Ishikawa (cell line): ENCODE measurements around the gene CHCHD6.

Source experiments
- CEBPB ChIP-seq: IDR thresholded peaks from 2 replicates; pipeline ENCODE4 v1.6.1; 2012
- CREB1 ChIP-seq: IDR thresholded peaks from 2 replicates; pipeline ENCODE4 v1.6.1; 2012; ENCODE audit warnings: low read depth
- EGR1 ChIP-seq: IDR thresholded peaks from 2 replicates; pipeline ENCODE4 v1.6.1; 2012
- EP300 ChIP-seq: IDR thresholded peaks from 2 replicates; pipeline ENCODE4 v1.6.1; 2012; ENCODE audit warnings: borderline replicate concordance
- FOXM1 ChIP-seq: IDR thresholded peaks from 2 replicates; pipeline ENCODE4 v1.6.1; 2012; ENCODE audit warnings: low read depth, borderline replicate concordance
- MAX ChIP-seq: IDR thresholded peaks from 2 replicates; pipeline ENCODE4 v1.6.1; 2012
- NFIC ChIP-seq: IDR thresholded peaks from 2 replicates; pipeline ENCODE4 v1.6.1; 2012
- RAD21 ChIP-seq: IDR thresholded peaks from 2 replicates; pipeline ENCODE4 v1.6.1; 2012; ENCODE audit warnings: low read depth
- REST ChIP-seq: IDR thresholded peaks from 2 replicates; pipeline ENCODE4 v1.6.1; 2012; ENCODE audit warnings: low read depth, mild to moderate bottlenecking
- TAF1 ChIP-seq: IDR thresholded peaks from 2 replicates; pipeline ENCODE4 v1.6.1; 2012; ENCODE audit warnings: low read depth, mild to moderate bottlenecking
- TCF12 ChIP-seq: IDR thresholded peaks from 2 replicates; pipeline ENCODE4 v1.6.1; 2012; ENCODE audit warnings: low read depth
- USF1 ChIP-seq: IDR thresholded peaks from 2 replicates; pipeline ENCODE4 v1.6.1; 2012
- YY1 ChIP-seq: IDR thresholded peaks from 2 replicates; pipeline ENCODE4 v1.6.1; 2012; ENCODE audit warnings: low read depth
- ZBTB7A ChIP-seq: IDR thresholded peaks from 2 replicates; pipeline ENCODE4 v1.6.1; 2012; ENCODE audit warnings: low read depth

- TF ChIP-seq EP300, result no peak
- no peak for TF ChIP-seq ZBTB7A
- TF ChIP-seq MAX, result no peak
- no peak for TF ChIP-seq USF1
- no peak for TF ChIP-seq TAF1
- no peak for TF ChIP-seq REST
- TF ChIP-seq CREB1, result no peak
- TF ChIP-seq EGR1, result no peak
- TF ChIP-seq CEBPB, result no peak
- TF ChIP-seq FOXM1, result no peak
- TF ChIP-seq YY1, result no peak
- no peak for TF ChIP-seq NFIC
- TF ChIP-seq RAD21, result no peak
- no peak for TF ChIP-seq TCF12
Measured at GRCh38 chr3:126665221-126665936, 38.7 kb upstream of the CHCHD6 start.
